ENCODE measurements around the gene SUN3. TPM values are rescaled to one million over a fixed set of nuclear protein-coding genes. Genes with fewer than 3 reads are reported as not detected.

SUN3 gene
- total RNA-seq, 1 experiment from 2014 or later = 0.49 TPM

DNA sequence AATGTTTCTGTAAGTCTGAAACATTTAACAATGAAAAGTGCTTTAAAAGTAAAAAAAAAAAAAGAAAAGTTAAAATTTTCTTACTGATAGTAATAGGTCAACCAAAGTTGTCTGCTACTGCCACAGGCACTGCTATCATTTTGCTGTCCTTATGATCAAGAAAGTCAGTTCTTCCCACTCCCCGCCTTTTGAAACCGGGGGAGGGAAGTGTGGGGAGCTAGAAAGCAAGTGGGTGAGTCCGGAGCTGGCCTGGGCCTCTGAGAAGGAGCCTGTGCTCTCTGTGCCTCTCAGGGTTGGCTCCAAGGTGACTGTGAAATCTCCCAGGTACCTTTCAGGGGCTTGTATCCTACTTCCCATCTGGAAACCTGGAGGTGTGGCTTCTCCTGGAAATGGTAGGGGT, 13.7 kb upstream of the SUN3 start:
- in situ Hi-C loops (cut with HindIII; ENCODE audit: low pct_unique_long_range_greater_than_20kb, low sequenced_read_pairs) = no loop called here
- H3K9me3 ChIP-seq (ENCODE audit: control insufficient read depth, insufficient read depth, low read depth, low read length) = no peaks in the 10 kb centered on the region
- ChIA-PET POLR2A (no interaction called here), CTCF (no interaction called here)
- ATAC-seq (0 out of 2 replicates have a peak, but pooled peaks have one; percentile 9), DNase-seq (ENCODE audit: low read depth, low spot score) (no peak)
- H3K4me3 ChIP-seq (ENCODE audit: low read depth in 2 of 2, low read length in 2 of 2) = no peak overlapping the region
- no peaks in the 10 kb centered on the region for H3K36me3 ChIP-seq (ENCODE audit: control insufficient read depth, insufficient read depth, low read length)
- intact Hi-C loops (cut with micrococcal nuclease; ENCODE audit: unreplicated experiment) = no loop called here
- no TSS peak for BruUV-seq (replicated peaks)
- TF ChIP-seq POLR2AphosphoS5 (IDR thresholded peaks at IDR 0.05; ENCODE audit: low read depth, low read length) (no peak), TCF7L2 (IDR thresholded peaks at IDR 0.05; ENCODE audit: low read depth, low read length) (no peak), SIN3A (IDR thresholded peaks at IDR 0.05; ENCODE audit: borderline replicate concordance, insufficient read depth, low read depth, low read length) (no peak)
- TF ChIP-seq, protein P1, sequence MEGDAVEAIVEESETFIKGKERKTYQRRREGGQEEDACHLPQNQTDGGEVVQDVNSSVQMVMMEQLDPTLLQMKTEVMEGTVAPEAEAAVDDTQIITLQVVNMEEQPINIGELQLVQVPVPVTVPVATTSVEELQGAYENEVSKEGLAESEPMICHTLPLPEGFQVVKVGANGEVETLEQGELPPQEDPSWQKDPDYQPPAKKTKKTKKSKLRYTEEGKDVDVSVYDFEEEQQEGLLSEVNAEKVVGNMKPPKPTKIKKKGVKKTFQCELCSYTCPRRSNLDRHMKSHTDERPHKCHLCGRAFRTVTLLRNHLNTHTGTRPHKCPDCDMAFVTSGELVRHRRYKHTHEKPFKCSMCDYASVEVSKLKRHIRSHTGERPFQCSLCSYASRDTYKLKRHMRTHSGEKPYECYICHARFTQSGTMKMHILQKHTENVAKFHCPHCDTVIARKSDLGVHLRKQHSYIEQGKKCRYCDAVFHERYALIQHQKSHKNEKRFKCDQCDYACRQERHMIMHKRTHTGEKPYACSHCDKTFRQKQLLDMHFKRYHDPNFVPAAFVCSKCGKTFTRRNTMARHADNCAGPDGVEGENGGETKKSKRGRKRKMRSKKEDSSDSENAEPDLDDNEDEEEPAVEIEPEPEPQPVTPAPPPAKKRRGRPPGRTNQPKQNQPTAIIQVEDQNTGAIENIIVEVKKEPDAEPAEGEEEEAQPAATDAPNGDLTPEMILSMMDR (IDR thresholded peaks at IDR 0.05) = no peak
- TF ChIP-seq, protein P2, sequence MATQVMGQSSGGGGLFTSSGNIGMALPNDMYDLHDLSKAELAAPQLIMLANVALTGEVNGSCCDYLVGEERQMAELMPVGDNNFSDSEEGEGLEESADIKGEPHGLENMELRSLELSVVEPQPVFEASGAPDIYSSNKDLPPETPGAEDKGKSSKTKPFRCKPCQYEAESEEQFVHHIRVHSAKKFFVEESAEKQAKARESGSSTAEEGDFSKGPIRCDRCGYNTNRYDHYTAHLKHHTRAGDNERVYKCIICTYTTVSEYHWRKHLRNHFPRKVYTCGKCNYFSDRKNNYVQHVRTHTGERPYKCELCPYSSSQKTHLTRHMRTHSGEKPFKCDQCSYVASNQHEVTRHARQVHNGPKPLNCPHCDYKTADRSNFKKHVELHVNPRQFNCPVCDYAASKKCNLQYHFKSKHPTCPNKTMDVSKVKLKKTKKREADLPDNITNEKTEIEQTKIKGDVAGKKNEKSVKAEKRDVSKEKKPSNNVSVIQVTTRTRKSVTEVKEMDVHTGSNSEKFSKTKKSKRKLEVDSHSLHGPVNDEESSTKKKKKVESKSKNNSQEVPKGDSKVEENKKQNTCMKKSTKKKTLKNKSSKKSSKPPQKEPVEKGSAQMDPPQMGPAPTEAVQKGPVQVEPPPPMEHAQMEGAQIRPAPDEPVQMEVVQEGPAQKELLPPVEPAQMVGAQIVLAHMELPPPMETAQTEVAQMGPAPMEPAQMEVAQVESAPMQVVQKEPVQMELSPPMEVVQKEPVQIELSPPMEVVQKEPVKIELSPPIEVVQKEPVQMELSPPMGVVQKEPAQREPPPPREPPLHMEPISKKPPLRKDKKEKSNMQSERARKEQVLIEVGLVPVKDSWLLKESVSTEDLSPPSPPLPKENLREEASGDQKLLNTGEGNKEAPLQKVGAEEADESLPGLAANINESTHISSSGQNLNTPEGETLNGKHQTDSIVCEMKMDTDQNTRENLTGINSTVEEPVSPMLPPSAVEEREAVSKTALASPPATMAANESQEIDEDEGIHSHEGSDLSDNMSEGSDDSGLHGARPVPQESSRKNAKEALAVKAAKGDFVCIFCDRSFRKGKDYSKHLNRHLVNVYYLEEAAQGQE (IDR thresholded peaks at IDR 0.05; ENCODE audit: insufficient read depth in 1 of 2, low read depth in 2 of 2, low read length in 1 of 2) = no peak
- no peaks in the 10 kb centered on the region for H3K4me1 ChIP-seq (ENCODE audit: control insufficient read depth, insufficient read depth, low read length)
- H3K27me3 ChIP-seq (ENCODE audit: control insufficient read depth, insufficient read depth, low read length) = no peaks in the 10 kb centered on the region
- no peak overlapping the region for H3K27ac ChIP-seq (ENCODE audit: low read length)

DNA sequence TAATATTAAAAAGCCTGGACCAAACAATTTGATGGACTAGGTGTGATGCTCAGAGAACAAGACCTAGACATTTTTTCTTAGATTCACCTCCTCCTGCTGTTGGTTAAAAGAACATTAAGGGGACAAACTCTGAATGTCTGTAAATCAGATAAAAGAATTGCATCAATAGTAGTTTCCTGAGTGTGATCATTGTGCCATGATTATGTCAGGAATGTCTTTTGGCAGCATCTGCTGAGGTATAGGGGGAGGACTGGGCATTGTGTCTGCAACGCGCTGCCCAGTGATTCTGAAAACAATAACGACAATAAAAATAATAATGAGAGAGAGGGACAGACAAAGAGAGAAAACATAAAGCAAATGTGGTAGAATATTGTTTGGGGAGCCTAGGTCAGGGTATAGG, 13.3 kb upstream of the SUN3 start:
- POLR2A ChIA-PET = no interaction called here
- Histone ChIP-seq H3K36me3 (ENCODE audit: control insufficient read depth, insufficient read depth, low read length) (no peaks in the 10 kb centered on the region), H3K27me3 (ENCODE audit: control insufficient read depth, insufficient read depth, low read length) (no peaks in the 10 kb centered on the region), H3K27ac (ENCODE audit: low read length) (no peak overlapping the region), H3K9me3 (ENCODE audit: control insufficient read depth, insufficient read depth, low read depth, low read length) (no peaks in the 10 kb centered on the region), H3K4me3 (ENCODE audit: low read depth in 2 of 2, low read length in 2 of 2) (no peak overlapping the region), H3K4me1 (ENCODE audit: control insufficient read depth, insufficient read depth, low read length) (no peaks in the 10 kb centered on the region)
- TF ChIP-seq, protein P1 (IDR thresholded peaks at IDR 0.05) = no peak
- TF ChIP-seq TCF7L2 (IDR thresholded peaks at IDR 0.05; ENCODE audit: low read depth, low read length) (no peak), POLR2AphosphoS5 (IDR thresholded peaks at IDR 0.05; ENCODE audit: low read depth, low read length) (no peak), SIN3A (IDR thresholded peaks at IDR 0.05; ENCODE audit: borderline replicate concordance, insufficient read depth, low read depth, low read length) (no peak)
- TF ChIP-seq, protein P2 (IDR thresholded peaks at IDR 0.05; ENCODE audit: insufficient read depth in 1 of 2, low read depth in 2 of 2, low read length in 1 of 2) = no peak
- DNase-seq (ENCODE audit: low read depth, low spot score) (no peak), ATAC-seq (no peak)
- BruUV-seq (replicated peaks) = no TSS peak
- CTCF ChIA-PET = no interaction called here
- intact Hi-C loops (cut with micrococcal nuclease; ENCODE audit: unreplicated experiment) (no loop called here), in situ Hi-C loops (cut with HindIII; ENCODE audit: low pct_unique_long_range_greater_than_20kb, low sequenced_read_pairs) (no loop called here)
